Tibial nerve (tissue), 4 donors: ENCODE measurements around the gene TMEM176B. TPM values are rescaled to one million over a fixed set of nuclear protein-coding genes. Genes with fewer than 3 reads are reported as not detected.

Experiments used
- DNase-seq, 2 donors: peaks; one replicate each; pipeline ENCODE4 v3.0.0-alpha.2; 2019; ENCODE audit warnings: low spot score in 2 of 2
- H3K27ac ChIP-seq, 4 donors: fragments of 200-600 bp; sonication (generic) in 3 of 4; one replicate each; pipeline ENCODE4 v1.5.1; 2017 to 2019; ENCODE audit warnings: mild to moderate bottlenecking in 1 of 4
- H3K27me3 ChIP-seq, 2 donors: fragments of 200-600 bp; sonication (generic) in 1 of 2; one replicate each; pipeline versions ENCODE4 v1.5.1 to v1.6.0; 2017 to 2019
- H3K36me3 ChIP-seq, 3 donors: fragments of 200-600 bp; sonication (generic); one replicate each; pipeline ENCODE4 v1.5.1; 2018 to 2019
- H3K4me1 ChIP-seq, 4 donors: fragments of 200-600 bp; sonication (generic) in 3 of 4; one replicate each; pipeline ENCODE4 v1.5.1; 2017 to 2019
- H3K4me3 ChIP-seq, 4 donors: fragments of 200-600 bp; sonication (generic) in 3 of 4; one replicate each; pipeline ENCODE4 v1.5.1; 2017 to 2019; ENCODE audit warnings: mild to moderate bottlenecking in 1 of 4, moderate library complexity in 1 of 4
- H3K9me3 ChIP-seq, 4 donors: fragments of 200-600 bp; sonication (generic) in 3 of 4; one replicate each; pipeline ENCODE4 v1.5.1; 2017 to 2019
- CTCF ChIP-seq, 5 experiments: fragments of 200-600 bp in 3 of 5; fragments of 450-650 bp in 2 of 5; sonication (generic) in 3 of 5; IDR thresholded peaks; one replicate each; pipeline ENCODE4 v1.5.1; 2016 to 2019; ENCODE audit warnings: antibody characterized with exemption in 5 of 5, mild to moderate bottlenecking in 3 of 5, moderate library complexity in 2 of 5
- EP300 ChIP-seq, 2 donors: sonication (generic); formaldehyde crosslinking; IDR thresholded peaks; one replicate each; pipeline ENCODE4 v1.6.1; 2017; ENCODE audit warnings: antibody characterized with exemption in 2 of 2, mild to moderate bottlenecking in 1 of 2
- POLR2A ChIP-seq, 2 donors: fragments of 450-650 bp; IDR thresholded peaks; one replicate each; pipeline ENCODE4 v1.6.1; 2017; ENCODE audit warnings: antibody characterized with exemption in 2 of 2, mild to moderate bottlenecking in 2 of 2, moderate library complexity in 2 of 2
- WGBS, 2 donors: methylation state at CpG; one replicate each; pipeline ENCODE4 v1.1.5; 2018; 5-methylcytosine and 5-hydroxymethylcytosine counted together
- total RNA-seq, 4 donors: library from RNA; depleted of rRNA; stranded (reverse); fragments of >200 nt; gene quantifications; one replicate each; pipeline ENCODE4 v1.1.0, GENCODE V29; 2016

TMEM176B gene
- total RNA-seq, 4 donors from 2014 or later, result 33.9 to 83.1 (median 63.2) TPM

- no peak for DNase-seq
- Histone ChIP-seq H3K9me3 (peaks cover 0 to 8% (median 0%) of the 10 kb centered on the region in 4 donors), H3K4me3 (no peak overlapping the region), H3K27ac (no peak overlapping the region), H3K4me1 (no peaks in the 10 kb centered on the region), H3K27me3 (no peaks in the 10 kb centered on the region), H3K36me3 (no peaks in the 10 kb centered on the region)
- WGBS, 2 donors, result 47 to 77% methylated on average over 7 of the region's 7 CpGs
- TF ChIP-seq EP300 (IDR thresholded peaks at IDR 0.05) (no peak), POLR2A (IDR thresholded peaks at IDR 0.05) (no peak), CTCF (IDR thresholded peaks at IDR 0.05) (no peak)
These were observed 38.9 kb upstream of the TMEM176B start for GRCh38 chr7:150838965-150839650.

- H3K27ac ChIP-seq, result no peak overlapping the region
- WGBS, 2 donors, result 57 to 63% methylated on average over 6 of the region's 6 CpGs
- H3K9me3 ChIP-seq, result no peaks in the 10 kb centered on the region
- no peak overlapping the region for H3K4me3 ChIP-seq
- H3K4me1 ChIP-seq, result peaks cover 0 to 9% (median 0%) of the 10 kb centered on the region in 4 donors
- DNase-seq, result no peak
- no peaks in the 10 kb centered on the region for H3K36me3 ChIP-seq
- no peak for TF ChIP-seq POLR2A (IDR thresholded peaks at IDR 0.05)
- TF ChIP-seq CTCF (IDR thresholded peaks at IDR 0.05), result no peak
- no peaks in the 10 kb centered on the region for H3K27me3 ChIP-seq
These were observed 35.6 kb upstream of the TMEM176B start for GRCh38 chr7:150835702-150836280.

- H3K4me1 ChIP-seq, result peaks cover 0 to 9% (median 0%) of the 10 kb centered on the region in 4 donors
- no peaks in the 10 kb centered on the region for H3K9me3 ChIP-seq
- TF ChIP-seq EP300 (IDR thresholded peaks at IDR 0.05) (no peak), POLR2A (IDR thresholded peaks at IDR 0.05) (no peak), CTCF (IDR thresholded peaks at IDR 0.05) (no peak)
- WGBS, 2 donors, result 78 to 94% methylated on average over 1 of the region's 1 CpG
- H3K4me3 ChIP-seq, result no peak overlapping the region
- no peaks in the 10 kb centered on the region for H3K27me3 ChIP-seq
- no peak for DNase-seq
- no peaks in the 10 kb centered on the region for H3K36me3 ChIP-seq
- H3K27ac ChIP-seq, result no peak overlapping the region
These were observed 34.9 kb upstream of the TMEM176B start for GRCh38 chr7:150835019-150835418.

- WGBS, 2 donors, result 48 to 58% methylated on average over 1 of the region's 1 CpG
- TF ChIP-seq EP300 (IDR thresholded peaks at IDR 0.05) (peak in 1 of 2 donors; percentile 49), CTCF (IDR thresholded peaks at IDR 0.05) (no peak)
- Histone ChIP-seq H3K9me3 (no peaks in the 10 kb centered on the region), H3K27ac (peak overlapping the region in 3 of 4 donors; percentile 27 to 75 (median 63)), H3K4me1 (peaks cover 0 to 9% (median 0%) of the 10 kb centered on the region in 4 donors), H3K36me3 (no peaks in the 10 kb centered on the region), H3K27me3 (no peaks in the 10 kb centered on the region), H3K4me3 (no peak overlapping the region)
- DNase-seq, result no peak
These were observed 31.7 kb upstream of the TMEM176B start for GRCh38 chr7:150831851-150832250.

GRCh38 chr7:150830937-150831336 lies 30.8 kb upstream of the TMEM176B start:
- H3K4me1 ChIP-seq, result peaks cover 0 to 9% (median 0%) of the 10 kb centered on the region in 4 donors
- no peak overlapping the region for H3K4me3 ChIP-seq
- H3K36me3 ChIP-seq, result no peaks in the 10 kb centered on the region
- no peak for TF ChIP-seq EP300 (IDR thresholded peaks at IDR 0.05)
- no peak for TF ChIP-seq POLR2A (IDR thresholded peaks at IDR 0.05)
- no peak for TF ChIP-seq CTCF (IDR thresholded peaks at IDR 0.05)
- H3K27ac ChIP-seq, result no peak overlapping the region
- no peak for DNase-seq
- H3K9me3 ChIP-seq, result no peaks in the 10 kb centered on the region
- no peaks in the 10 kb centered on the region for H3K27me3 ChIP-seq
- 0 to 33% methylated on average over 1 of the region's 1 CpG for WGBS, 2 donors
